Smooth muscle cell (in vitro differentiated cells): Measurements from ENCODE around the gene CDCP1. TPM values are rescaled to one million over a fixed set of nuclear protein-coding genes. Genes with fewer than 3 reads are reported as not detected.
"Not testable (repeated sequence)": the region's sequence is repeated elsewhere in the genome, so short reads cannot be mapped to it uniquely, and the experiment has no call there.

Experiments used
- DNase-seq: peaks from one replicate; lab custom pipeline; 2025; ENCODE audit not compliant: unreplicated experiment; lab: John Stamatoyannopoulos, UW
- H2AFZ ChIP-seq: fragments of 200-600 bp; sonication (generic); 2 replicates; pipeline ENCODE4 v1.6.0; 2016; ENCODE audit warnings: antibody characterized with exemption, low read depth, mild to moderate bottlenecking
- H3F3A ChIP-seq: fragments of 200-600 bp; sonication (generic); 2 replicates; pipeline ENCODE4 v1.6.0; 2017; ENCODE audit warnings: antibody characterized with exemption, low read depth
- H3K27ac ChIP-seq: fragments of 200-600 bp; sonication (generic); 2 replicates; pipeline ENCODE4 v1.5.1; 2016; ENCODE audit warnings: low read depth, mild to moderate bottlenecking
- H3K27me3 ChIP-seq: fragments of 200-600 bp; sonication (generic); 2 replicates; pipeline ENCODE4 v1.6.1; 2016; ENCODE audit warnings: low read depth, mild to moderate bottlenecking
- H3K36me3 ChIP-seq: fragments of 200-600 bp; sonication (generic); 2 replicates; pipeline ENCODE4 v1.5.1; 2016; ENCODE audit warnings: low read depth
- H3K4me1 ChIP-seq: fragments of 200-600 bp; sonication (generic); 2 replicates; pipeline ENCODE4 v1.5.1; 2016; ENCODE audit warnings: low read depth
- H3K4me2 ChIP-seq: fragments of 200-600 bp; sonication (generic); 2 replicates; pipeline ENCODE4 v1.6.0; 2016; ENCODE audit warnings: mild to moderate bottlenecking
- H3K4me3 ChIP-seq: fragments of 200-600 bp; sonication (generic); 2 replicates; pipeline ENCODE4 v1.5.1; 2016; ENCODE audit warnings: mild to moderate bottlenecking
- H3K79me2 ChIP-seq: fragments of 200-600 bp; sonication (generic); 2 replicates; pipeline ENCODE4 v1.6.0; 2016; ENCODE audit warnings: low read depth, mild to moderate bottlenecking
- H3K9ac ChIP-seq: fragments of 200-600 bp; sonication (generic); 2 replicates; pipeline ENCODE4 v1.6.0; 2016; ENCODE audit warnings: low read depth
- H3K9me3 ChIP-seq: fragments of 200-600 bp; sonication (generic); replicated peaks from 2 replicates; pipeline ENCODE4 v1.5.1; 2016; ENCODE audit warnings: low read depth
- H4K20me1 ChIP-seq: fragments of 200-600 bp; sonication (generic); 2 replicates; pipeline ENCODE4 v1.6.0; 2016; ENCODE audit warnings: low read depth
- CTCF ChIP-seq: fragments of 200-600 bp; sonication (generic); IDR thresholded peaks from 2 replicates; pipeline ENCODE4 v1.5.1; 2017; ENCODE audit warnings: borderline replicate concordance, mild to moderate bottlenecking, antibody characterized with exemption; ENCODE audit not compliant: insufficient read depth, poor library complexity, severe bottlenecking
- WGBS: methylation state at CpG from one replicate; pipeline ENCODE4 v1.1.7; 2016; ENCODE audit warnings: low lambda C conversion rate; 5-methylcytosine and 5-hydroxymethylcytosine counted together
- polyA plus RNA-seq: library from polyadenylated mRNA; unstranded; fragments of >200 nt; fragmentation: Nextera tagmentation; extraction: Ambion mirVana; gene quantifications from 2 replicates; pipeline ENCODE4 v1.2.1, GENCODE V29; 2016
- total RNA-seq: library from RNA; depleted of rRNA; stranded (reverse); fragments of >200 nt; gene quantifications from 2 replicates; pipeline ENCODE4 v1.2.3, GENCODE V29; 2014

The CDCP1 gene
- total and polyA plus RNA-seq, 2 experiments from 2014 or later = 2.5 to 7.9 TPM

- no peaks in the 10 kb centered on the region for H3K36me3 ChIP-seq
- no peak for DNase-seq
- 100% methylated on average over 1 of the region's 1 CpG for WGBS
- no peak overlapping the region for H2AFZ ChIP-seq
- H3K9me3 ChIP-seq = no peaks in the 10 kb centered on the region
- H4K20me1 ChIP-seq = no peaks in the 10 kb centered on the region
- H3K27me3 ChIP-seq = no peaks in the 10 kb centered on the region
- no peak overlapping the region for H3K9ac ChIP-seq
- no peaks in the 10 kb centered on the region for H3K4me1 ChIP-seq
- H3K79me2 ChIP-seq = no peaks in the 10 kb centered on the region
- no peaks in the 10 kb centered on the region for H3F3A ChIP-seq
- H3K4me3 ChIP-seq = no peak overlapping the region
- no peak overlapping the region for H3K27ac ChIP-seq
- no peak for TF ChIP-seq CTCF
- H3K4me2 ChIP-seq = no peak overlapping the region
Observed at GRCh38 chr3:45080824-45081223, 65.4 kb downstream of the CDCP1 start.

GRCh38 chr3:45079715-45080114 lies 66.5 kb downstream of the CDCP1 start:
- Histone ChIP-seq H2AFZ (no peak overlapping the region), H3K4me1 (no peaks in the 10 kb centered on the region), H3F3A (no peaks in the 10 kb centered on the region), H3K27me3 (no peaks in the 10 kb centered on the region), H3K9ac (no peak overlapping the region), H3K4me3 (no peak overlapping the region), H3K36me3 (no peaks in the 10 kb centered on the region), H4K20me1 (no peaks in the 10 kb centered on the region), H3K79me2 (no peaks in the 10 kb centered on the region), H3K4me2 (no peak overlapping the region), H3K9me3 (no peaks in the 10 kb centered on the region), H3K27ac (no peak overlapping the region)
- TF ChIP-seq CTCF = no peak
- no peak for DNase-seq
- WGBS = 100% methylated on average over 1 of the region's 1 CpG

- H3K9me3 ChIP-seq = no peaks in the 10 kb centered on the region
- no peak overlapping the region for H2AFZ ChIP-seq
- no peak overlapping the region for H3K9ac ChIP-seq
- no peaks in the 10 kb centered on the region for H4K20me1 ChIP-seq
- H3K36me3 ChIP-seq = no peaks in the 10 kb centered on the region
- DNase-seq = no peak
- TF ChIP-seq CTCF = peak; percentile 33
- H3K27ac ChIP-seq = no peak overlapping the region
- H3K79me2 ChIP-seq = no peaks in the 10 kb centered on the region
- H3K4me1 ChIP-seq = no peaks in the 10 kb centered on the region
- H3K4me2 ChIP-seq = no peak overlapping the region
- 79% methylated on average over 8 of the region's 8 CpGs for WGBS
- H3F3A ChIP-seq = no peaks in the 10 kb centered on the region
- H3K4me3 ChIP-seq = no peak overlapping the region
- H3K27me3 ChIP-seq = no peaks in the 10 kb centered on the region
Observed at GRCh38 chr3:45078910-45079522, 67.2 kb downstream of the CDCP1 start.

- not testable (repeated sequence) for H3K27ac ChIP-seq, H3K9me3 ChIP-seq, H3K4me2 ChIP-seq, H3K36me3 ChIP-seq, H4K20me1 ChIP-seq, H3K79me2 ChIP-seq, H2AFZ ChIP-seq, H3K27me3 ChIP-seq, H3K4me3 ChIP-seq, H3K9ac ChIP-seq, H3F3A ChIP-seq, DNase-seq, H3K4me1 ChIP-seq
- WGBS = 85% methylated on average over 1 of the region's 1 CpG
Observed at GRCh38 chr3:45078256-45078655, 67.9 kb downstream of the CDCP1 start.
